Measurements from ENCODE around the gene RHOT2.
"Not testable (repeated sequence)": the region's sequence is repeated elsewhere in the genome, so short reads cannot be mapped to it uniquely, and the experiment has no call there.

RHOT2 gene

DNA sequence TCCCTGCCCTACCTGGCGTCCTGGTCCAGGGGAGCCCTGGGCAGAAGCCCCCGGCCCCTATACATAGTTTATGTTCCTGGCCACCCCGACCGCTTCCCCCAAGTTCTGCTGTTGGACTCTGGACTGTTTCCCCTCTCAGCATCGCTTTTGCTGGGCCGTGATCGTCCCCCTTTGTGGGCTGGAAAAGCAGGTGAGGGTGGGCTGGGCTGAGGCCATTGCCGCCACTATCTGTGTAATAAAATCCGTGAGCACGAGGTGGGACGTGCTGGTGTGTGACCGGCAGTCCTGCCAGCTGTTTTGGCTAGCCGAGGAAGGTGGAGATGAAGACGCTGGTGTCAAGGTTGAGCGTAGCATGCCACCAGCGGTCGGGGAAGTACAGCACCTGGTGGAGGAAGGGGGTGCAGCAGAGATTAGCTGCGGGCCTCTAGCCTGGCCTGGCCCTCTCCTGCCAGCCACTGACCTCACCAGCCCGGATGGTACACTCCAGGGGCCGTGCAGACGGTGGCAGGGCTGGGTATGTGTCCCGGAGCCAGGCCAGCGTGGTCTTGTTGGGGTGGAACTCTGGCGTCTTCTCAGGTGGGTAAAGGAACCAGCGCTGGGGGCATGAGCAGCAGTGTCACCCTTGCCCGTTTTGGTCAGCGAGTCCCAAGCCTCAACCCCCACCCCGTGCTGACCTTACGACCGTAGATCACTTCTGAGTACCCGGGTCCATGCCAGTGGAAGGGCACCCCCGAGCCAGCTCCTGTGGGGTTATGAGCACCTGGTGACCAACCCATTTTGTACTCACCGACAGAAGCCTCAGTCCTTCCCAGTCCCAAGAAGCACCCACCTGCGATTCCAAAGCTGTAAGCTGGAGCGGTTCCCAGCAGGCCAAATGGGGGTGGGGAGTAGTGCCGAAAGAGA lies 14.8 kb downstream of the RHOT2 start:
- DNase-seq = no peak

DNA sequence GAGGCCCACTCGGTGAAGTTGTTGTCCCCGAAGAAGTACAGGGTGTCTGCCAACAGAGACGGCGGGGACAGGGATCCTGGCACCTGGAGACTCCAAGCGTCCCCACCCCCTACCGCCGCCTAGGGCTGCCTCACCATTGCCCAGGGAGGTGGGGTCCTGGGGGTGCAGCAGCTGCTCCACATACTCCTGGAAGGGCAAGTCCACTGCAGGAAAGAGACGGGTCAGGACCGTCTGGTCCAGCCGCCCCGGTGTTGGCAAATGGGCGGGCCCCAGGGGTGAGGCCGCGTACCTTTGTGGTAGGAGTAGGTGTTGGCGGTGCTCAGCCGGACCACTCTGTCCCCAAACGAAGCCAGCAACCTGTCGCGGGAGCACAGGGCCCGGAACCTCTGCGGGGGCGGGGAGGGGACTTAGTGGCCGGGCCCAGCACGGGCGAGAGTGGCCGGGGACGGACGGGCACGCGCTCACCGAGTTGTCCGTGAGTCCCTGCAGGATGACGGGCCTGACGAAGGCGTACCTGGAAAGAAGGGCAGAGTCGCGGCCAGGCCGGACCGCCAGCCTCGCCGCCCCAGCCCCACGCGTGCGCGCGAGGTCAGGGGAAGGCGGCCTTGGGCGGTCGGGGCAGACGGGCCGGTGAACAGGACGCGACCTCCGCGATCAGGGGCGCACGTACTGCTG lies 15.6 kb downstream of the RHOT2 start:
- no peak for DNase-seq

DNA sequence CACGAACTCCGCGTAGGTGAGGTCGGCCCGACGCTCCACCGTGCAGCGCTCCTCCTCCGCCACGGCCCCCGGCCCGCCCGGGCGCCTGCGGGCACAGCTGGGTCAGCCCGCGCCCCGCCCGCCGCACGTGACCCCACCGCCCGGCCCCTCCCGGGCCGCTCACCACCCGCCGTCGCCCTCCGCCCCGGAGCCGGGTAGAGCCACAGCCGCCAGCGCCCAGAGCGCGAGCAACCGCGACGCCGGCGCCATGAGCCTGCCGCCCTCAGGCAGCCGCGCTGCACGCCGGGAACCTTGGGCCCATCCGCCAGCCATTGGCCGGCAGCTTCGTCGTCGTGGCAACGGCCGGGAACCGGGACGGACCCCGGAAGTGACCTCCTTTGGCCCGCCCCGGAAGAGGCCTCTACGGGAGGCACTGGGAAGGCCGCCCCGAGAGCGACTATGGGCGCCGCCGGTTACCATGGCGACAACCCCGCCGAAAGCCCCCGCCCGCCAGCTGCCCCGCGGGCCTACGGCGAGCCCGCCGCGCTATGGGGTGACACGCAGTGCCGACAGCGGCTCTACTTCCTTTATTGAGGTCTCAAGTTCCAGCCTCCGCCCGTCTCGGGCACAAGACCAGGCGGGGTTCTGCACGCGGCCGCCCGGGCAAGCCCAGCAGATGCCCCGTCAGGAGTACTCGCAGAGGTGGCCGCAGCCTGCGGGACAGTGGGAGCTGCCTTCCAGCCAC lies 16.3 kb downstream of the RHOT2 start, which contains the start of gene JMJD8:
Gene JMJD8, minus strand, starts transcription at position 264 of the 724 bp plus-strand sequence. Its CDS starts 15 bp downstream, at position 249.
- DNase-seq = peak; percentile 98

- no peak for DNase-seq
Measured at GRCh38 chr16:684961-685696, 17.2 kb downstream of the RHOT2 start.

DNA sequence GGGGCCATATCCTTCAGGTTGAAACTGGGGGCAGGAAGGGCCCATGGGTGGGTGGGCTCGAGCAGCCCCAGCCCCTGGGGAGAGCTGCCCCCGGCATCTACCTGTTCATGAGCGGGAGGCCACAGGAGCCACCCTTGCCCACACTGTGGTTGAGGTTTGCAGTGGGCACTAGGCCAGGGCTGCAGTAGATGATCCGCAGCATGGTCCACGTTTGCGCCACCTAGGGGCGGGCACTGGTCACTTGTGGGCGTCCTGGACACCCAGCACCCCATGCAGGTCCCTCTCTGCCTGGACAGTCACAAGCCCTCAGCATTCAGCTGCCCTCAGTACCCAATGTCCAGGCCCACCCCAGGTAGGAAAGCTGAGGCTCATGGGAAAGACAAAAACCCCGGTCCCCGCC lies 18.0 kb downstream of the RHOT2 start:
- no peak for DNase-seq

- no peak for DNase-seq
Measured at GRCh38 chr16:686459-687260, 18.7 kb downstream of the RHOT2 start.

GRCh38 chr16:687499-687898 lies 19.6 kb downstream of the RHOT2 start:
- DNase-seq = no peak

- DNase-seq = no peak
Measured at GRCh38 chr16:689175-689897, 21.4 kb downstream of the RHOT2 start.

- not testable (repeated sequence) for DNase-seq
Measured at GRCh38 chr16:691242-691641, 23.3 kb downstream of the RHOT2 start.

GRCh38 chr16:692356-693108 lies 24.6 kb downstream of the RHOT2 start:
- no peak for DNase-seq

GRCh38 chr16:693364-693763 lies 25.4 kb downstream of the RHOT2 start:
- DNase-seq = no peak

DNA sequence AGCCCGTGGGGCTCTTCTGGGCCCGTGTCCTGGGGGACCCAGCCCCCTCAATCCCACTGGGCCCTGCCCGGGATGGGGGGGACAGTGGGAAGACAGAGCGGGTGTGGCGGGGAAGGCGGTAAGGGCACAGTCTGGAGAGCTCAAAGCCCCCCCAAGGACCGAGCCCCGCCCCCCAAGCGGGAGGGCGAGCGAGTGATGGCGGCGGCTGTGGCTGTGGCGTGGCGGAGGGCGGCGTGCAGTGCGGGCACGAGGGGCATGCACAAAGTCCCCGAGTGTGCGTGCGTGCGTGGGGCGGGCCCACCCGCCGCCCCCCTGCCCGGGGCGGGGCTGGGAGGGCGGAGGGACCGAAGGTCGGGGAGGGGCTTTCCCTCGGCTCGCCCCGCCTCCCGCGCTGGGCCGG lies 25.8 kb downstream of the RHOT2 start:
- no peak for DNase-seq

- no peak for DNase-seq
Measured at GRCh38 chr16:694187-694862, 26.4 kb downstream of the RHOT2 start.

- DNase-seq = no peak
Measured at GRCh38 chr16:694863-695354, 27.0 kb downstream of the RHOT2 start.

GRCh38 chr16:695355-696089 lies 27.6 kb downstream of the RHOT2 start:
- DNase-seq = peak; percentile 75

- DNase-seq = no peak
Measured at GRCh38 chr16:698911-699671, 31.2 kb downstream of the RHOT2 start.

DNA sequence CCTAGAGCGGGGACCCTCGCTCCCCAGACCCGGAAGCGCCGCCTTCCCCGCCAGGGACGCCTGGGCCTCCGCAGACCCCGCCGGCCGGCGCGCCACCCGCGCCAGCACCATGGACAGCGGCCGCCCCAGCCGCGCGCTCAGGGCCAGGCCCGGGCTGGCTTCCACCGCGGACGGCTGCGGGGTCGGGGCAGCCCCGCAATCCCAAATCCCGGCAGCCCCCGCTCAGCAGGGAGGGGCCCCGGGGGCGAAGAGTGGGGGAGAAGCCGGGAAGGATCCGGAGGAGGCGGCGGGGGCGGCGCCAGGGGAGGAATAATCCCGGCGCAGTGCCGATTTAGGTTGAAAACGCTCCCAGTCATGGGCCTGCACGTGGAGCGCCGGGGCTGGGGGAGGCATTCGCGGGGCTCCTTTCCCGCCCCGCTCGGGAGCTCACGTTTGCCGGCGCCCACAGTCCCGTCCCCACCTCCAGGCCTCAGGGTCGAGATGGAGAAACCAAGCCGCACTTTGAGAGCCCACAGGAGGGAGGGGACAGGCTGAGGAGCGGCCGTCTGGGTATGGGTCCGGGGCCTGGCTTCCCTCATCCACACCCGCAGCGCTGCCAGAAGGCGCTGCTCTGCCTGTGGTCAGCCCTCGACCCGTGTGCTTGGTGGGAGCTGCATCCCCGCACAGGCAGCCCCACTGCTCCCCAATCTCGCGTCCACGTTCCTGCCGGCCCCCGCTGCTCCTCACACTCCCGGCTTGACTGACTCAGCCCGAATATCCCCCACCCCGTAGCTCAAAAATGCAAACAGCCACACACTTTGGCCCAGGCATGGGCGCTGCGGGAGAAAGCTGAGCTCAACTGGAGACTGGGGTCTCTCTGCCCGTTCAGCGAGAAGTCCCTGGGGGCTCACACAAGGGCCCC lies 33.0 kb downstream of the RHOT2 start:
- DNase-seq = peak; percentile 54

Data from CD4-positive, alpha-beta T cell treated with Interleukin-17A for 1 hour (primary cell).